ENCODE results near the gene KDM4B.
A peak's percentile ranks its signal among the peaks of the same experiment; 100 is the strongest.

Gene KDM4B

DNA sequence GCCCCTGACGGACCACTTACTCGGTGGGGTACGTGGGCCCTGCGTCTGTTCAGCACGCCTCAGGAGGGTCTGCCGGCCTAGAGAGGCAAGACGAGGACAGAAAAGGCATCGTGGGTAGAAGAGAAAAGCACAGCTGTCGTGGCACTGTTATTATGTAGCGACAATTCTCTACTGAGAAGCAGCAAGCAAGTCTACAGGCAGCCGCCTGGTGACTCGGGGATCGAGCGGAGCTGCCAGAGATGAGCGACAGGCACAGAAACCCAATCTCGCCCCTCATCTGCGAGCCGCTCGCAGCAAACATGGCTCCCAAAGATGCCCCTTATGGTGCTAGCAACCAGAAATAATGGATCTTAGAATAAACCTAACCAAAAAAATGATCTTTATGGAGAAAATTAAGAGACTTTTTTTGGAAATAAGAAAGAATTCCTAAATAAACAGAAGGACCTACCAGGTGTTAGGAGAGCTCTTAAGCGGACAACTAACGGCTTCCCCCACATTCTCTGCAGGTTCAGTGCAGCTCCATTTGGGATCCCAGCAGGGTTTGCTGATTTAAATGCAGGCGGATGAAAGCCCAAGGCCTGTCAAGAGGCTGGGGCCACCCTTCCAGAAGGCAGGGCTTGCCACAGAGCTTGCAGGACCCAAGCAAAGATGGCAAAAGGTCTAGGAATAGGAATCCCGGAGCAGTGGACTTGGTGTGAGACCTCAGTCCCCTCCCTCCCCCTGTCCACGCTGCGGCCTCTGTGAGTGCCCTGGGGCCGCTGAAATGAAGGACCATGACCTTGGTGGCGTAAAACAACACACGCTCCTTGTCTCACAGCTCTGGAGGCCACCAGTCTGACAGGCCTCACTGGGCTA is 152.6 kb downstream of the KDM4B start:
- DNase-seq (ENCODE audit: low read depth in 2 of 2): no peak

DNA sequence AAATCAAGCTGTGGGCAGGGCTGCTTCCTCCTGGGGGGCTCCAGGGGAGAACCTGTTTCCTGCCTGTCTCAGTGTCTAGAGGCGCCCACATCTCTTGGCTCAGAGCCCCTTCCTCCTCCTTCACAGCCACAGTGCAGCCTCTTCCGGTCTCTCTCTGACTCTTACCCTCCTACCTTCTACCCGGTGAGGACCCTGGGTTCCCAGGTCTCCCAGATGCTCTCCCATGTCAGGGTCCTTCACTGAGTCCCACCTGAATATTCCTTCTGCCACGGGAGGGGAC is 153.1 kb downstream of the KDM4B start:
- no peak for DNase-seq (ENCODE audit: low read depth in 2 of 2)

DNA sequence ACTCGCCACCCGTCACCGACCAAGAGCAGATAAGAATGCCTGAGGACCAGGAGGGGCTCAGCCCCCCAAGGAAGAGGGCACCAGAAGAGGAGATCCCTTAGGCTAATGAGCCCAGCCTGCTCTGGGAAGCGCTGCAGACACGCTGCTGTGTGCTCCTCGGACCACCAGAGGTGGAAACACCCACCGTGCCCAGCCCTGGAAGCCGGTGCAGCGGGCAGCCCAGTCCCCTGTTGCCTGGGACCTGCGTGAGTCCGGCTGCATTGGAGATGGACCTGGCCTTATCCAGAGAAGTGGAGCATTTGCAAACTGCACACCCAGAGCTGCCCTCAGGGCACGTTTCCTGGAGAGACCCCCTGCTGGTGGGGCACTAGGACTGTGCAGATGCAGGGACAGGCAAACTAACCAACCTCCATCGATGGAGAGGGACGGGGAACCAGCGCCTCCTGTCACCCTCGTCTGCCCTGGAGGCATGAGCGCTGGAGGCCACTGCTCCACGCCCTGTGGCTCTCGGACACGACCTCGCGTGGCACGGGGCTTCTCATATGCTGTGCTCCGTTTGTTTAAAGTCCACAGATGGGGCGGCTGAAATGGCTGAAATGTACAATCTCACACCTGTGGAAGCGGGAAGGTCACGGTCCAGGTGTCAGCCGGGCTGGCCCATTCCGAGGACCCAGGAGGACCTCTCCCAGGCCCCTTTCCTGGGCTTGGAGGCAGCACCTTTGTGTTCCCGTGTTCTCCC is 153.9 kb downstream of the KDM4B start:
- DNase-seq (ENCODE audit: low read depth in 2 of 2): no peak

DNA sequence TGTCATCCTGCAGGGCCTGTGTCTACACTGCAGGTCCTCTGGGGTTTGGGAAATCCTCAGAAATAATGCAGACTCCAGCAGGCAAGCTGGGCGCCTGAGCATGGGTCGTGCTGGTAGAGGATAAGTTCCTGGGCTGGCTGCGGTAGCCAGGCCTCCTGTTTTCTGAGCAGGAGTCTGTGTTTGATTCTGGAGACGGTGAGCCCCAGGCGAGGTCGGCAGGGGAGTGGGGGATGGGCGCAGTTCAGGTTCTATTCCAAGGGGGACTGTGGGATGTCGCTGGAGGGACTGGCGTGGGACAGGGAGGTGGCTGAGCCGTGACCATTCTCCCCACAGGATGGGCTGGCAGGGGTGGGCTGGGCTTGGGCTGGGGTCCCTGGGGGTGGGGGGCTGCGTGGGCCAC is 154.7 kb downstream of the KDM4B start:
- DNase-seq (ENCODE audit: low read depth in 2 of 2): no peak

DNA sequence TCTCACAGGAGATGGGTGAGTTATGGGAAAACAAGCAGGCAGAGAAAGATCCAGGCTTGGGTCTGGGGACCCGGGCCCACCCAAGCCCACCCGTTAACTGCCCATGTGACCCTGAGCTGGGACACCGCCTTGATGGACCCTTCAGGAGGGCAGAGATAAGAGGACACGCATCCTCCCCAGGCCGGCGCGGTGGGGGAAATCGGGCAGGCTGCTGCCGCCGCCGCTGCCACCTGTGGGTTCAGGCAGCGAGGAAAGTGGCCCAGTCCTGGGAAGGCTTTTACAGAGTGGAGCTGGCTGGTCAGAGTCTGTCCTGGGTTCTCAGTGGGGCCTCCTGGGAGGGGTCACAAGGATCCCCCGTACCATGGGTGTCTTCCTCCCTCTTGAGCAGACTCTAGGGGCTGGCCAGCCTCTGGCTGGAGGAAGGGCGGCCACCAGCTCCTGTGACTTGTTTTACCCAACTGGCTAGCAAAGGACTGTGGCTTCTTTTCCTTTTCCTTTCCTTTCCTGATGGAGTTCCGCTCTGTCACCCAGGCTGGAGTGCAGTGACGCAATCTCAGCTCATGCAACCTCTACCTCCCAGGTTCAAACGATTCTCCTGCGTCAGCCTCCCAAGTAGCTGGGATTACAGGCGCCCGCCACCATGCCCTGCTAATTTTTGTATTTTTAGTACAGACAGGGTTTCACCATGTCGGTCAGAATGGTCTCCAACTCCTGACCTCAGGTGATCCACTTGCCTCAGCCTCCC is 155.4 kb downstream of the KDM4B start:
- no peak for DNase-seq (ENCODE audit: low read depth in 2 of 2)

DNA sequence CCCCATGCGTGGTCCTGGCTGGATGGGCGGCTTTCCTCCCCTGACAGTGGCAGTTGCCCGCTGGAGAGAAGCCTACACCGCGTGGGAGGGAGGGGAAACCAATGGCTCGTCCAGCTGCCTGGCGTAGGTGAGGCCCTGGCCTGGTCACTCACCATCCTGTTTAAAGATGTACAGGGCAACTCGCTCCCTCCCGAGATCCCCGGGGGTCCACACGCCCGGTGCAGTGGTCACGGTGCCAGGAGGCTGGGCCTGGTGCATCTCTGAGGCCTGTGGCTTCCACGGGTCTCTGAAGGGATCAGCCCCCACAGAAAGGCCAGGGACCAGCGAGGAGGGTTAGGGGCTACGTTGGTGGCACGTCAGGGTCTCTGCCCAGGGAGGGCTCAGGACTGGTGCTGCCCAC is 156.5 kb downstream of the KDM4B start:
- no peak for DNase-seq (ENCODE audit: low read depth in 2 of 2)

DNA sequence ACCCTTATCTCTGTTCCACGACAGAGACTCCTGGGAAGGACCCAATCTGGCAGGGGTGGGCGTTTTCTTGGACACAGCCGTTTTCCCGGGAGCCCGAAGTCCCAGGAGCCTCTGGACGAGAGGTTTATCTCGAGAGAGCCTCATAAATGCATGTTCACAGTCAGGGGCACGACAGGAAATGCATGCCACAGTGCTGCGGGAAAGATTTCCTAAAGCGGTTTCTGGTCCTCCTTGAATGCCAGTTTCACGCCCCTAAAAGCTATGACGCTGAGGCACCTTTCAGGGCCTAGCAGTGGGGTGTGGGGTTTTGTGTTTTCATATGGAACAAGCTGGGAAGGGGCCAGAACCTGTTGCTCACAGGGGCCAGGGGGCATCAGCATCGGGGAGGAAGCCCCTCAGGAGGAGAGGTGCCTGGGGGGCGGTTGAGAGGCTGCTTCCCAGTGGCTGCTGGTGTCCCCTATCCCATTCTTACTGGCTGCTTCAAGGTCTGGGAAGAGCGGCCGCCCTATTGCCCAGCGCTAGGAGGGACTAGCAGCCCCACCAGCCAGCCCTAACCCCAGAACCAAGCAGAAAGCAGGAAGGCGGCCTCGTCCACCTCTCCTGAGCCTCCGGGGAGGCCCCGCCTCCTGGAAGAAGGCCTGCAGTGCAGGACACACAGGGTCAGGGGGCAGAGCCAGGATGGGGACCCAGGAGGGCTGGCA is 157.0 kb downstream of the KDM4B start:
- DNase-seq (ENCODE audit: low read depth in 2 of 2): no peak

DNA sequence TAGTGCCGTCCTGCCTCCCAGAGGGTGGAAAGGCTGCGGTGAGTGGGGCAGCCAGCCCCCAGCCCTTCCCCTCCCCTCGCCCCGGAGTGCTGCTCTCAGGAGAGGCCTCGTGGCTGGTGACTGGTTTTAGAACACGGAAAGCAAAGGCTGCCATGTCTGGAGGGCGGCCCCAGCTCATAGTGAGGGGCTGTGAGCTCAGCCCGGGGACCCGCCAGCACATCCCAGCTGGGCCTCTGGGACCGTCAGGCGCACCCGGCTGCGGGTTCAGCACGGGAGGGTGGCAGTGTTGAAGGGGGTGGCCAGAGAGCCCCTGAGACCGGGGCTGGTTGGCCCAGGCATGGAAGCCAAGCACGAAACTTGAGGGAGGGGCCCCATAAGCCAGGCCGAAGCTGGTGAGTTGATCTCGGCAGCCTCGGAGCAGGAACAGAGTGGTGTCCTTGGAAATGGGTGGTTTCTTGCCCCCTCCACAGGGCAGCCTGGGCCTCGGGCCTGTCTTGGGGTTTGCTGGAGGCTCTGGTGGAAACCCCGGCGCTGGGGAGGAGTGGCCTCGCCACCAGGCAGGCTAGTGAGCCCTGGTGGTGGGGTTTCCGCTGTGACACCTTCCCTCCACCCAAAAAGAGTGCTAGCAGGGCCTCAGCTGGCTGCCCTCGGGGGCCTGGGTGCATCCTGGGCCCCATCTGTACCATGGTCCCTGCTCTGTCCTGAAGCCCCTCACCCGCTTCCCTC is 157.7 kb downstream of the KDM4B start:
- DNase-seq (ENCODE audit: low read depth in 2 of 2): no peak

DNA sequence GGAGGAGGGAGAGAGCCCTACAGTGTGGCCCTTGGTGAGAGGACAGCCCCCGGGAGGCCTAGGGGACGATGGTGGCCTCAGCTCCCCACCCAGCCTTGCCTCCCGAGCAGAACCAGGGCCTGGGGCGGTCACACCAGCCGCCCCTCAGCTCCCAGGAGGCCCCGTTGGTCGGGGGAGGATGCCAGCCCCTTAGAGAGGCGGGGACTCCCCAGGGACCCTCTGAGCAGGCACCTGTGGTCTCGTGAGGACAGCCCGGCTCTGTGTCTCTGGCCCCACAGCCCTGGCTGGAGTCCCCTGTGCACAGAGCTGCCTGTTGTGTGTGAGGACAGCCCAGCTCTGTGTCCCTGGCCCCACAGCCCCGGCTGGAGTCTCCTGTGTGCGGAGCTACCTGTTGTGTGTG is 158.8 kb downstream of the KDM4B start:
- no peak for DNase-seq (ENCODE audit: low read depth in 2 of 2)

DNA sequence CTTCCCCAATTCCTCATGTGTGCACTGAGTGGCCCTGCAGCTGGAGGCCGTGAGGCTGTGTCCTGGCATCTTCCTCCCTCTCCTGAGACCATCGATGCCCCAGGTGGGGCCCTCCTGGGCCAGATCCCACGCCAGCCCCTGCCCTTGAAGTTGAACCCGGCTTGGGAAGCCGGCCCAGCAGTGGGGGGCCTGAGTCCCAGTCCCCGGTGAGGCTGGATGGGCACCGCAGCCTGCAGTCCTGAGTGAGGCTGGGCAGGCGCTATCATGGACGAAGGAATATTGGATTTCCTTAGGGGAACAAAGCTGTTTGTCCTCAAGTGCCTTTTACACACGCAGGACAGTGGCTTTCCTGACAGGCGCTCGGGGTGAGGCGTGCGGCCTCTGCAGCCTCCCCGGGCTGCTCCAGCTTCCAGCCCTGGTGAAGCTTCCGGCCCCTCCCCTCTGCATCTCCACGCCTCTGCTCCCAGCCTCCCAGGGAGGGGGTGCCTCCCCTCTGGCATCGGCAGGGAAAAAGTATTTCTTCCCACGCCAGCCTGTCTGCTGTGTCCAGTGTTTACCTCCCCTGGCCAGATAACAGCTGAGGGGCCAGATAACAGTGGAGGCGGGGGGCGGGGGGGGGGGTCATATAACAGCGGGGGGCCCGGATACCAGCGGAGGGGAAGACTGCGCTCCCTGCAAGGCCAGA is 159.5 kb downstream of the KDM4B start:
- no peak for DNase-seq (ENCODE audit: low read depth in 2 of 2)

DNA sequence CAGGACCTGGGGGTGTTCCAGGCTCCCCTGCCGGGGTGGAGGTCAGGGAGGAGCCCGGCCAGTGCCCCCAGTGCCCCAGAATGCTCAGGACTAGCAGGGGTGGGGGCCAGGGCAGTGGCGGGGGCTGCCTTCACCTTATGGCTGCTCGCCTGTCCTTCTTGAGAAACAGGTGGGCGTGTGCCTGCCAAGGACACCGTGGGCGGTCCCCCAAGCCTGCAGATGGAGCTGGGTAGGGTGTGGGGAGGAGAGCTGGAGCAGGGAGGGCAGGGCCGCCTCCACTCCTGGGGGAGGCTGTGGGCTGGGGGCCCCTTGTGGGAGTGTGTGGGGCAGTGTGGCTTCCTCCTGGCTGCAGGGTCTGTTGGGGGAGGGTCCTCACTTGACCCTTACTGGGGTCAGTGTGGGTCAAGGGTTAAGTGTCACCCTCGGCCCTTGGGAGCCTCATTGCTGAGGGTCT is 160.1 kb downstream of the KDM4B start:
- DNase-seq (ENCODE audit: low read depth in 2 of 2): no peak

DNA sequence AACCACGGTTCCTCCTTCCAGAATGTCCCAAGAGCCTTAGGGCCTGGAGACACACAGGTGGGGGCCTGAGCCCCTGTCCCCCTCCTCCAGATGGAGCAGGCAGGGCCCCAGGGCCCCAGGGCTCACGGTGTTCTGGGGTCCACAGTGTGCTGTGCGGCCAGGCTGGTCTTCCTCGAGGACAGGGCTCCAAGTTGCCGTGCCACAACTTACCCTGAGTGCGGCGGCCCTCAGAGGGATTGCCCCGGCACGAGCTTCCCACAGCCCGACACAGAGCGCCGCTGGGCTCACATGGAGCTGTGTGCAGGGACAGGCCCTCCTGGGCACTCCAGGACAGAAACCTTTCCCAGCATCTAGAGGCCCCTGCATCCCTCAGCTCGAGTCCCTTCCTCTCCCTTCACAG is 160.8 kb downstream of the KDM4B start:
- no peak for DNase-seq (ENCODE audit: low read depth in 2 of 2)

DNA sequence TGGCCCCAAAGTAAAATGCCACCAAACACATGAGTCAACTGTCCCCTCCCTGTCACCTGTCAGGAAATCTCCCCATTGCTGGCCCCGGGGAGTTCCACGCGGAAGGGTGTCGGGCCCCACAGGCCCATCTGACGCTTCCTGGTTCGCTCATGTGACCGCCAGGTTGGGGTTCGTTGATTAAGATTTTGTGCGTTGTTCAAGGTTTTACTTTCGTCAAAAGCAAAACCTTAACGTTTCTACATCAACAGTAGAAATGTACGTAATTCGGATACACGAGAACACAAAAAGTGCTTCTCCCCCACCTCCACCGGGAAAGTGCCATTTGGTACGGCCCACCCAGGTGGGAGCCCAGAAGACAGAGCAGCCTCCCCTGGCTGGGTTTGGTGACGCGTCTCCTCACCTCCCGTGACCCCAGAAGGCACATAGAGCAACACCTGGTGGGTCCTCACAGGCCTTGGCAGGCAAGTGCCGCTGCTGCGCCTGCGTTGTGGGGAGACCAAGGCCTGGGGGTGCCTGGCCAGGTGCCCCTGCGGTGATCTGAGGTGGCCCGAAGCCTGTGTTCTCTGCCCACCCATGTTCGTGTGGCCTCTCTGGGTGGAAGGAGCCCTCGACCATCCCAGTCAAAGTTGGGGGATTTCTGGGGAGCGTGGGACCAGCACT is 161.6 kb downstream of the KDM4B start:
- peak; percentile 45 to 58 for DNase-seq (ENCODE audit: low read depth in 2 of 2)

DNA sequence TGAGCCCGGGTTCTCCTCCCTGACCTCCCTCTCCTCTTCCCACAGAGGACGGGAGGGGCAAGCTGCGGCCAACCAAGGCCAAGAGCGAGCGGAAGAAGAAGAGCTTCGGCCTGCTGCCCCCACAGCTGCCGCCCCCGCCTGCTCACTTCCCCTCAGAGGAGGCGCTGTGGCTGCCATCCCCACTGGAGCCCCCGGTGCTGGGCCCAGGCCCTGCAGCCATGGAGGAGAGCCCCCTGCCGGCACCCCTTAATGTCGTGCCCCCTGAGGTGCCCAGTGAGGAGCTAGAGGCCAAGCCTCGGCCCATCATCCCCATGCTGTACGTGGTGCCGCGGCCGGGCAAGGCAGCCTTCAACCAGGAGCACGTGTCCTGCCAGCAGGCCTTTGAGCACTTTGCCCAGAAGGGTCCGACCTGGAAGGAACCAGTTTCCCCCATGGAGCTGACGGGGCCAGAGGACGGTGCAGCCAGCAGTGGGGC is 162.2 kb downstream of the KDM4B start:
- DNase-seq (ENCODE audit: low read depth in 2 of 2): no peak

DNA sequence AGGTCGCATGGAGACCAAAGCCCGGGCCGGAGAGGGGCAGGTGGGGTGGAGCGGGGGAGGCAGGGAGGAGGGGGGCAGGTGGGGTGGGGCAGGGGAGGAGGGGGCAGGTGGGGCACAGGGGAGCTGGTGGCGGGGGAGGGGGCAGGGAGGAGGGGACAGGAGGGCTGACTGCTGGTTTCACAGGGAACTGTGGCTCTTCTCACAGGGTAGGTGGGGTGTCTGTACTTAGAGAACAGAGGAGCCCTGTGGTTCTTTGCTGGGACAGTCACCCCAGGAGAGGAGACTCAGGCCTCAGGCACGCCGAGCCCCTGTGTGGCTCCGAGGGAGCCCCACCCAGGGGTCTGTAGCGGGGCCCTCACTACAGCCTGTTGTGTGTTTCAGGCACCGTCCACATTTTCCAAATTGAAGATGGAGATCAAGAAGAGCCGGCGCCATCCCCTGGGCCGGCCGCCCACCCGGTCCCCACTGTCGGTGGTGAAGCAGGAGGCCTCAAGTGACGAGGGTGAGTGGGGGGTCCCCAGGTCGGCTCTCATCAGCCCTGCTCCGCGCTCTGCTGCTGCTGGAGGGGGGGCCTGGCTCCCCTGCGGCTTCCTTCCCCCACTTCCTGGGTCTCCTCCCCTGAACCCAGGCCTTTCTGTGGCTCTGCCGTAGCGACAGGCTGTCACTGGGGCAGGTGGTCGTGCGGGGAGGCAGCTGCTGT is 162.7 kb downstream of the KDM4B start:
- DNase-seq (ENCODE audit: low read depth in 2 of 2): no peak

DNA sequence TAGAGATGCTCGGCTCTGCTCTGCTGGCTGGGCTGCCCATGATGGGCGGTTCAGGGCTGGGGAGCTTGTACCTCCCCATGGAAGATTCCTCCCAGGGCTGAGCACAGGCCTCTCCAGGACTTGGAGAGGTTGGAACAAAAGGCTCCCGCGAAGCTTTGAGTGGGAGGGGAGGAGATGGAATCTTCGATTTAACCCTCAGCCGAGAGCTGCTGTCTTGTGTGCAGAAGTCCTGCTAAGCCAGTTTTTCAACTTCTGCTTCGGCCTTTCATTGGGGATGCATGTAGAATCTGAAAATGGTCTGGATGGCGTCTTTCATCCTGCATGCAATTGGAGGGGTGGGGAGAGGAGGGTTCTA is 163.3 kb downstream of the KDM4B start:
- DNase-seq (ENCODE audit: low read depth in 2 of 2): no peak

DNA sequence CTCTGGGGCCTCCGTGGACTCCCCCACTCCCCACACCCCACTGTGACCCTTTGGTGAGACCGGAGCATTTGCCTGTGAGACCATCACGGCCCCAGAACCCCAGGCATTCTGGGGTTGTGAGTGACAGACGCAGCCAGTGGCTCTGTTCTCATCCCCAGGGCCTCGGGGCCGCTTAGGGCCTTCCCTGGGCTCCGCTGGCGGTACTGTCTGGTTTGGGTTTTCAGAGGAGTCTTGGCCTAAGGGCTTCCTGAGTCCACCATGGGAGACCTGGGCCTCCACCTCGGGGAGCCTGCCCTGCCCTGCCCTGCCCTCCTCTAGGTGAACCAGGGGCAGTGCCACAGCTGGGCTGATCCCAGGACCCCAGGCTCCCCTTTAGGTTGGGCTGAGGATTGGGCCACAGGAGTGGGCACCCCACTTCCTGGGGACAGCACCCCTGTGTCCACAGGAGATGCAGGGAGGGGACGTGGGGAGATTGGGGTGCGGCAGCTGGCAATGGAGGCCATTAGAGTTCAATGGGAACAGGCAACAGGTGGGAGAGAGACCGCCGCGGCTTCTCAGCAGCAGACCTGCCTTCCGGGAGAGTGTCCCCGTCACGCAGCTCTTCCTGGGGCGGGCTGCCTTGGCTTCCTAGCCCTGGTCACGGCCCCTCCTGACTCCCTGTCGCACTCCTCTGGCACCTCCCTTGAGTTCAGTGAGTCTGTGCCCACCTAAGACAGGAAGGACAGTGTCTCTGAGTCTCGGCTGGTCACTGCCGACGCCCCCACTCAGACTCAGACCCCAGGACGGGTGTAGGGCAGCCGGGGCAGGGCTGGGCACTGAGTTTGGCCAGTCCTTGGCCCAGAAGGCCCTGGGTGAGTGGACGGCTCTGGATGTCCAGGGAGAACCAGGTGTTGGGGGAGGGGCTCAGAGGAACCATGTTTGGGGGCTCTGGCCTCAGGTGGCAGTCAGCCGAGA is 164.1 kb downstream of the KDM4B start:
- DNase-seq (ENCODE audit: low read depth in 2 of 2): no peak

DNA sequence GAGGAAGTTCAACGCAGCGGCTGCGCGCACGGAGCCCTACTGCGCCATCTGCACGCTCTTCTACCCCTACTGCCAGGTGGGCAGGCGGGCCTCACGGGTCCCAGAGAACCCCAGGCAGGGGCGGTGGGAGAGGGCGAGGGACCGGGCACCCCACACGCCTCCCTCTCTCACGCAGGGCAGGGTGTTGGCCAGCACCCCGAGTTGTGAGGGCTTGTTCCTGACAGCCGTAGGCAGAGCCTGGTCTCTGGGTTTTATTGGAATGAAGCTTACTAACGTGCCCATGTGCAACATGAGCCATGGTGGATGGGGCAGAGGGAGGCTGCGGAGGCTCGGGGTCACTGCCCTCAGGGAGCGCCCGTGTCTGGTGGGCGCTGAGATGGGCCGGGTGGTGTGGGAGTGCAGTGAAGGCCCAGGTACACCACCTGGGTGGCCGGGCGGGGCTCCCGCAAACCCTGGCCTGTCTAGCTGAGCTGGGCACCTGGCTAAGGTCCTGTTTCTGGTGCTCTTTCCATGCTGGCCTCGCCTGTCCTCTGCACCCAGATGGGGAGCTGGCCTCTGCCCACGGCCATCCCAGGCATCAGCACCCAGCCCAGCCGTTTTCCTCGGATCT is 165.2 kb downstream of the KDM4B start:
- no peak for DNase-seq (ENCODE audit: low read depth in 2 of 2)
